ENCODE data around the gene CNTNAP2. TPM values are rescaled to one million over a fixed set of nuclear protein-coding genes. Genes with fewer than 3 reads are reported as not detected.

CNTNAP2 gene
- total RNA-seq, 2 experiments from 2014 or later = 0.28 TPM; not detected in 1

- TF ChIP-seq EZH2phosphoT487 (IDR thresholded peaks at IDR 0.05; ENCODE audit: borderline replicate concordance, low read depth, low read length) = no peak
- no peak for TF ChIP-seq CTCF (conservative IDR thresholded peaks at IDR 0.05; ENCODE audit: low read length)
- POLR2A ChIA-PET = no interaction called here
- H3K4me2 ChIP-seq (ENCODE audit: low read length) = no peak overlapping the region
- BruUV-seq (replicated peaks) = no TSS peak
- no peak overlapping the region for H3K27ac ChIP-seq (ENCODE audit: low read depth, low read length, poor library complexity, severe bottlenecking)
- H3K79me2 ChIP-seq (ENCODE audit: insufficient read depth, low read depth, low read length) = no peaks in the 10 kb centered on the region
- H2AFZ ChIP-seq (ENCODE audit: low read length) = no peak overlapping the region
- CTCF ChIA-PET (ENCODE audit: unreplicated experiment) = no interaction called here
- H3K4me1 ChIP-seq (ENCODE audit: insufficient read depth, low read length, poor library complexity, severe bottlenecking) = no peaks in the 10 kb centered on the region
- intact Hi-C loops (cut with micrococcal nuclease; ENCODE audit: unreplicated experiment) = no loop called here
- H3K9me2 ChIP-seq (ENCODE audit: insufficient read depth, low read length) = no peaks in the 10 kb centered on the region
- DNase-seq (ENCODE audit: low spot score) = no peak
- no peak overlapping the region for H3K4me3 ChIP-seq (ENCODE audit: low read depth, low read length, poor library complexity, severe bottlenecking)
- no peaks in the 10 kb centered on the region for H3K9me3 ChIP-seq (ENCODE audit: low read length)
- no peaks in the 10 kb centered on the region for H3K36me3 ChIP-seq (ENCODE audit: insufficient read depth, low read length)
- no peaks in the 10 kb centered on the region for H4K20me1 ChIP-seq (ENCODE audit: insufficient read depth, low read length)
These were observed 1419.1 kb downstream of the CNTNAP2 start for GRCh38 chr7:147535701-147536111.

- H3K9me3 ChIP-seq (ENCODE audit: low read length) = no peaks in the 10 kb centered on the region
- BruUV-seq (replicated peaks) = no TSS peak
- H3K4me3 ChIP-seq (ENCODE audit: low read depth, low read length, poor library complexity, severe bottlenecking) = no peak overlapping the region
- DNase-seq (ENCODE audit: low spot score) = no peak
- H3K4me2 ChIP-seq (ENCODE audit: low read length) = no peak overlapping the region
- H3K4me1 ChIP-seq (ENCODE audit: insufficient read depth, low read length, poor library complexity, severe bottlenecking) = no peaks in the 10 kb centered on the region
- H3K27ac ChIP-seq (ENCODE audit: low read depth, low read length, poor library complexity, severe bottlenecking) = no peak overlapping the region
- TF ChIP-seq CTCF (conservative IDR thresholded peaks at IDR 0.05; ENCODE audit: low read length) (no peak), EZH2phosphoT487 (IDR thresholded peaks at IDR 0.05; ENCODE audit: borderline replicate concordance, low read depth, low read length) (no peak)
- H3K36me3 ChIP-seq (ENCODE audit: insufficient read depth, low read length) = no peaks in the 10 kb centered on the region
- no peak overlapping the region for H2AFZ ChIP-seq (ENCODE audit: low read length)
- H3K79me2 ChIP-seq (ENCODE audit: insufficient read depth, low read depth, low read length) = no peaks in the 10 kb centered on the region
- no peaks in the 10 kb centered on the region for H3K9me2 ChIP-seq (ENCODE audit: insufficient read depth, low read length)
- intact Hi-C loops (cut with micrococcal nuclease; ENCODE audit: unreplicated experiment) = no loop called here
- no peaks in the 10 kb centered on the region for H4K20me1 ChIP-seq (ENCODE audit: insufficient read depth, low read length)
- POLR2A ChIA-PET = interaction anchor here (0.6 to 1.1 kb wide), 2 partner anchors 11 to 376 kb away, joined by 3 read pairs; no protein-coding TSS in a partner anchor
- CTCF ChIA-PET (ENCODE audit: unreplicated experiment) = interaction anchor here (1.1 kb wide), 1 partner anchor 313 kb away, joined by 3 read pairs; no protein-coding TSS in a partner anchor
These were observed 1423.1 kb downstream of the CNTNAP2 start for GRCh38 chr7:147539685-147540084.

DNA sequence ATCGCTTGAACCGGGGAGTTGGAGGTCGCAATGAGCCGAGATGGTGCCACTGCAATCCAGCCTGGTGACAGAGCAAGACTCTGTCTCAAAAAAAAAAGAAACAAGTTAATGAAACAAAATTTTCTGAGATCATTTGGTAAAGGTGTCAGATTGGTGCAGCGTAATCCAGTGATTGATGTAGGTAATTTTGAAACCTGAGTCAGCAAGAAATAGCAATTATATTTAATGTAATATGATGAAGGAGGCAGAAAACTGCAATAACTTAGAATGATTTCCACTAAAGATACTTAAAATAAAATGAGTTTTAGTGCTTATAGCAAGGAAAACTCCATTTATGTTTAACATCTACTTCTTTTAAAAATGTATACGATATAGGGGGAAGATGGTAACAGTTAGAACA lies 1424.1 kb downstream of the CNTNAP2 start:
- Histone ChIP-seq H3K79me2 (ENCODE audit: insufficient read depth, low read depth, low read length) (no peaks in the 10 kb centered on the region), H3K27ac (ENCODE audit: low read depth, low read length, poor library complexity, severe bottlenecking) (no peak overlapping the region), H3K4me2 (ENCODE audit: low read length) (no peak overlapping the region), H4K20me1 (ENCODE audit: insufficient read depth, low read length) (no peaks in the 10 kb centered on the region), H3K4me3 (ENCODE audit: low read depth, low read length, poor library complexity, severe bottlenecking) (no peak overlapping the region), H3K4me1 (ENCODE audit: insufficient read depth, low read length, poor library complexity, severe bottlenecking) (no peaks in the 10 kb centered on the region), H2AFZ (ENCODE audit: low read length) (no peak overlapping the region), H3K9me2 (ENCODE audit: insufficient read depth, low read length) (no peaks in the 10 kb centered on the region), H3K36me3 (ENCODE audit: insufficient read depth, low read length) (no peaks in the 10 kb centered on the region), H3K9me3 (ENCODE audit: low read length) (no peaks in the 10 kb centered on the region)
- DNase-seq (ENCODE audit: low spot score) = no peak
- CTCF ChIA-PET (ENCODE audit: unreplicated experiment) = no interaction called here
- no TSS peak for BruUV-seq (replicated peaks)
- TF ChIP-seq CTCF (conservative IDR thresholded peaks at IDR 0.05; ENCODE audit: low read length) = no peak
- TF ChIP-seq EZH2phosphoT487 (IDR thresholded peaks at IDR 0.05; ENCODE audit: borderline replicate concordance, low read depth, low read length) = no peak
- intact Hi-C loops (cut with micrococcal nuclease; ENCODE audit: unreplicated experiment) = no loop called here
- POLR2A ChIA-PET = interaction anchor here (1.1 kb wide), 1 partner anchor 12 kb away, joined by 3 read pairs; no protein-coding TSS in a partner anchor
